ENCODE measurements around the gene FA2H. TPM values are rescaled to one million over a fixed set of nuclear protein-coding genes. Genes with fewer than 3 reads are reported as not detected.
A peak's percentile ranks its signal among the peaks of the same experiment; 100 is the strongest.

The FA2H gene
- total and polyA plus RNA-seq, 2 experiments from 2014 or later: 5.7 to 6.3 TPM

- Histone ChIP-seq H3K4me3 (no peak overlapping the region), H3K27me3 (ENCODE audit: insufficient read depth) (no peaks in the 10 kb centered on the region), H3K9me2 (ENCODE audit: insufficient read depth) (no peaks in the 10 kb centered on the region), H3K4me2 (no peak overlapping the region), H3K79me2 (replicated peaks; ENCODE audit: insufficient read depth) (no peaks in the 10 kb centered on the region), H2AFZ (no peak overlapping the region), H3K4me1 (ENCODE audit: insufficient read depth) (peaks cover 11% of the 10 kb centered on the region), H3K36me3 (ENCODE audit: insufficient read depth) (no peaks in the 10 kb centered on the region), H4K20me1 (replicated peaks; ENCODE audit: insufficient read depth) (no peaks in the 10 kb centered on the region), H3F3A (replicated peaks; ENCODE audit: low read depth) (0 out of 2 replicates have a peak, but pooled peaks cover 2% of the 10 kb centered on the region), H3K27ac (ENCODE audit: low read depth) (no peak overlapping the region)
- ATAC-seq (peak; percentile 69), DNase-seq (ENCODE audit: low spot score) (no peak)
- TF ChIP-seq ZNF331 (CRISPR knock-in tag; IDR thresholded peaks at IDR 0.05; ENCODE audit: low read depth): no peak
- no peak for TF ChIP-seq REST (IDR thresholded peaks at IDR 0.05; ENCODE audit: unreplicated experiment)
- no peak for TF ChIP-seq ETS1 (IDR thresholded peaks at IDR 0.05)
- TF ChIP-seq ZNF114 (CRISPR knock-in tag; IDR thresholded peaks at IDR 0.05): no peak
- no peak for TF ChIP-seq STAT1 (IDR thresholded peaks at IDR 0.05; ENCODE audit: unreplicated experiment)
- no peak for TF ChIP-seq ZNF462 (CRISPR knock-in tag; IDR thresholded peaks at IDR 0.05)
- no peak for TF ChIP-seq CREB1 (CRISPR knock-in tag; IDR thresholded peaks at IDR 0.05; ENCODE audit: low read depth)
- no peak for TF ChIP-seq EZH2phosphoT487 (IDR thresholded peaks at IDR 0.05; ENCODE audit: unreplicated experiment)
- TF ChIP-seq CTCF (conservative IDR thresholded peaks at IDR 0.05; ENCODE audit: low read depth in 2 of 2): no peak
- no peak for TF ChIP-seq POLR2AphosphoS5 (IDR thresholded peaks at IDR 0.05; ENCODE audit: low read depth)
- no peak for TF ChIP-seq EZH2 (IDR thresholded peaks at IDR 0.05; ENCODE audit: low read depth, unreplicated experiment)
- no peak for TF ChIP-seq NANOG (IDR thresholded peaks at IDR 0.05; ENCODE audit: borderline replicate concordance)
- TF ChIP-seq JUNB (IDR thresholded peaks at IDR 0.05; ENCODE audit: unreplicated experiment): no peak
- Mint-ChIP-seq H3K36me3 (ENCODE audit: low read depth) (peaks cover 6% of the 10 kb centered on the region; the same call in 1 of the 3 replicates), H3K27ac (no peak overlapping the region), H3K27me3 (ENCODE audit: insufficient read depth, low read depth, poor library complexity) (peaks cover 12% of the 10 kb centered on the region), H3K4me1 (peaks cover 9% of the 10 kb centered on the region; the same call in 2 of the 3 replicates), H3K9me3 (peaks cover 14% of the 10 kb centered on the region), H3K4me3 (no peak overlapping the region)
These were observed 49.6 kb downstream of the FA2H start for GRCh38 chr16:74724820-74725549.

Measured in GM23338 (cell line).